Heart left ventricle (tissue), 16 donors: ENCODE data around the gene TBKBP1. TPM values are rescaled to one million over a fixed set of nuclear protein-coding genes. Genes with fewer than 3 reads are reported as not detected.

ENCODE experiments used
- ATAC-seq, 4 donors: fragments of 200-7000 bp; cut with Tn5 transposase; one replicate each; pipeline ENCODE4 v1.9.1; 2020 to 2022; ENCODE audit warnings: moderate library complexity in 4 of 4, mild to moderate bottlenecking in 3 of 4, moderate number of reproducible peaks in 1 of 4
- DNase-seq, 5 donors: peaks; one replicate each; pipeline ENCODE4 v3.0.0-alpha.2; 2020
- H3K27ac ChIP-seq, 12 donors: fragments of 200-600 bp; sonication (generic) in 4 of 12; one replicate each; pipeline versions ENCODE4 v1.5.0 to v1.8.0; 2016 to 2022; ENCODE audit warnings: mild to moderate bottlenecking in 2 of 12
- H3K27me3 ChIP-seq, 9 donors: fragments of 200-600 bp; sonication (generic) in 2 of 9; one replicate each; pipeline versions ENCODE4 v1.5.1 to v1.8.0; 2016 to 2022; ENCODE audit warnings: mild to moderate bottlenecking in 3 of 9
- H3K36me3 ChIP-seq, 9 donors: fragments of 200-600 bp; sonication (generic) in 2 of 9; one replicate each; pipeline versions ENCODE4 v1.5.0 to v1.8.0; 2018 to 2022; ENCODE audit warnings: mild to moderate bottlenecking in 2 of 9
- H3K4me1 ChIP-seq, 12 donors: fragments of 200-600 bp; sonication (generic) in 4 of 12; one replicate each; pipeline versions ENCODE4 v1.5.0 to v1.8.0; 2016 to 2022; ENCODE audit warnings: mild to moderate bottlenecking in 3 of 12
- H3K4me3 ChIP-seq, 12 donors: fragments of 200-600 bp; sonication (generic) in 4 of 12; one replicate each; pipeline versions ENCODE4 v1.5.0 to v1.8.0; 2017 to 2022; ENCODE audit warnings: mild to moderate bottlenecking in 9 of 12, moderate library complexity in 4 of 12
- H3K9me3 ChIP-seq, 12 donors: fragments of 200-600 bp; sonication (generic) in 4 of 12; one replicate each; pipeline versions ENCODE4 v1.5.0 to v1.8.0; 2016 to 2022; ENCODE audit warnings: mild to moderate bottlenecking in 1 of 12
- POLR2A ChIP-seq, 2 donors: fragments of 450-650 bp; IDR thresholded peaks; one replicate each; pipeline ENCODE4 v1.6.1; 2017; ENCODE audit warnings: antibody characterized with exemption in 2 of 2, mild to moderate bottlenecking in 2 of 2, moderate library complexity in 2 of 2
- WGBS, 4 donors: extraction: QIAGEN DNeasy Blood & Tissue Kit in 2 of 4; methylation state at CpG; one replicate each; pipeline versions ENCODE4 v1.1.5 to v1.1.7; 2013 to 2018; 5-methylcytosine and 5-hydroxymethylcytosine counted together
- intact Hi-C, 10 donors: fragments of 100-400 bp; cut with DNase I; formaldehyde crosslinking; loops; one replicate each; pipeline versions ENCODE4 v1.11.1 to v1.14.2; 2022
- polyA plus RNA-seq, 2 donors: library from polyadenylated mRNA; stranded (reverse); fragments of 200-250 nt; gene quantifications; one replicate each; pipeline ENCODE4 v1.2.3, GENCODE V29; 2013
- total RNA-seq, 9 donors: library from RNA; depleted of rRNA in 2 of 9; stranded (reverse); fragments of >200 nt in 2 of 9; fragmentation: NEBNext Ultra II Directional in 3 of 9; extraction: Animal tissue kit (Norgen Biotek cat#: 25700) in 3 of 9; gene quantifications; one replicate each; pipeline versions ENCODE4 v1.1.0 to v1.2.4, GENCODE V29; 2016 to 2023
- TF ChIP-seq, protein P1 (sequence below), 12 donors: fragments of 200-600 bp; sonication (generic) in 4 of 12; IDR thresholded peaks; one replicate each; pipeline versions ENCODE4 v1.5.0 to v1.8.0; 2018 to 2022; ENCODE audit warnings: antibody characterized with exemption in 12 of 12, mild to moderate bottlenecking in 5 of 12
- donor health status: ischemic (EF 13 %, LVEDD 7.1; RV severe dilation, severe dysfunction).
- donor health status: healthy with polysubstance abuse.
- donor health status: DM: no; HTN: yes; CAD: no.
- donor health status: DM: no; HTN: no; CAD: no.
- donor health status: ischemic (EF 25% LVEDD 6.9; RV normal size, moderate dysfunction).
- donor health status: ischemic (EF 25% LVEDD 5.7; RV mildly dilated, moderate dysfunction).
- donor health status: healthy.
- donor health status: DM: yes; HTN: yes; CAD: no.
- donor health status: ischemic (EF 35%, LVEDD 5.7; RV mildly dilated, moderate dysfunction).
- donor health status: nonischemic (EF 11% LVEDD 7.7; RV severe dilation, severe dysfunction).
- donor health status: DM: yes; HTN: yes; CAD: no.
- donor health status: PGD.
- donor health status: ischemic (EF 29% LVEDD 5.4; RV normal size, mild dysfunction).
- donor health status: nonischemic (EF 23%, LVEDD 6.1; RV moderate dilation, normal function).

Gene TBKBP1
- total and polyA plus RNA-seq, 11 donors: 11.3 to 24.8 (median 13.4) TPM

DNA sequence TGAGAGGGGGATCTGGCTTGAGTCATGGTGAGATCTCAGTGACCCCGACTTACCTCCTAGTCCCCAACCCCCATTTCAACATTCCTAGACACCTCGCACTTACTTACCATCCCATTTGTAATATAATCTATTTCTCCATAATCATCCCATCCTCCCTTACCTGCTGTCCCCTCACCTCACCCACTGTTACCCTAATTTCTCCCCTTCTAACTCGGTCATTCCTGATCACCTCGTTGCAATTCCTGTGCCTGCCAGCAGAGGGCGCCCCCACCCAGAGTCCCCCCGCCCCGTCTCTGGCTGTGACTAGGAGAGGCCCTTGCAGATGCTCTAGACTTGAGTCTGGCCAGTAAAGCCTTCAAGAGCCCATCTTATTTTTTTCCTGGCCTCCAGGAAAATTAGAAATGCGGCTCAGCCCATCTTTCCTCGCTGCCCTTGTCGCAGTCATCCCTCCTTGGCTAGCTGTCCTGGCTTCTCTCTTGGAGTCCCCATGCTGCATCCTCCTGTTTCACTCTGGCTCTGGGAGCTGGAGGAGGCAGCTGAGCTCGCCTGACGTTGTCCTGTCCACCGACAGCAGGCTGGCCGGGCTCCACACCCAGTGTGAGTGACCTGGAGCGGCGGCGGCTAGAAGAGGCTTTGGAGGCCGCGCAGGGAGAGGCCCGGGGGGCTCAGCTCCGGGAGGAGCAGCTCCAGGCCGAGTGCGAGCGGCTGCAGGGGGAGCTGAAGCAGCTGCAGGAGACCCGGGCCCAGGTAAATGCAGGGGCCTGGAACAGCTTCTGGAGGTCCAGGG, 5.0 kb downstream of the TBKBP1 start:
- Histone ChIP-seq H3K27ac (peak overlapping the region in 1 of 12 donors; percentile 13), H3K4me1 (peaks cover 0 to 47% (median 14%) of the 10 kb centered on the region in 12 donors), H3K27me3 (no peaks in the 10 kb centered on the region), H3K4me3 (no peak overlapping the region), H3K9me3 (no peaks in the 10 kb centered on the region), H3K36me3 (peaks cover 0 to 38% (median 15%) of the 10 kb centered on the region in 9 donors)
- ATAC-seq (no peak), DNase-seq (peak in 3 of 5 donors; percentile 45 to 88 (median 52))
- TF ChIP-seq POLR2A (IDR thresholded peaks at IDR 0.05): no peak
- TF ChIP-seq, protein P1, sequence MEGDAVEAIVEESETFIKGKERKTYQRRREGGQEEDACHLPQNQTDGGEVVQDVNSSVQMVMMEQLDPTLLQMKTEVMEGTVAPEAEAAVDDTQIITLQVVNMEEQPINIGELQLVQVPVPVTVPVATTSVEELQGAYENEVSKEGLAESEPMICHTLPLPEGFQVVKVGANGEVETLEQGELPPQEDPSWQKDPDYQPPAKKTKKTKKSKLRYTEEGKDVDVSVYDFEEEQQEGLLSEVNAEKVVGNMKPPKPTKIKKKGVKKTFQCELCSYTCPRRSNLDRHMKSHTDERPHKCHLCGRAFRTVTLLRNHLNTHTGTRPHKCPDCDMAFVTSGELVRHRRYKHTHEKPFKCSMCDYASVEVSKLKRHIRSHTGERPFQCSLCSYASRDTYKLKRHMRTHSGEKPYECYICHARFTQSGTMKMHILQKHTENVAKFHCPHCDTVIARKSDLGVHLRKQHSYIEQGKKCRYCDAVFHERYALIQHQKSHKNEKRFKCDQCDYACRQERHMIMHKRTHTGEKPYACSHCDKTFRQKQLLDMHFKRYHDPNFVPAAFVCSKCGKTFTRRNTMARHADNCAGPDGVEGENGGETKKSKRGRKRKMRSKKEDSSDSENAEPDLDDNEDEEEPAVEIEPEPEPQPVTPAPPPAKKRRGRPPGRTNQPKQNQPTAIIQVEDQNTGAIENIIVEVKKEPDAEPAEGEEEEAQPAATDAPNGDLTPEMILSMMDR (IDR thresholded peaks at IDR 0.05): peak; percentile 89 to 98 (median 96)
- intact Hi-C loops: loop anchor here in 6 of 10 donors (5.0 to 10.0 kb wide), 7 partner anchors 37 to 196 kb away; partner anchors contain the start of gene SP2 (in 1 of the 6)
- WGBS, 4 donors: 62 to 67% (median 64%) methylated on average over 24 to 25 of the region's 25 CpGs

DNA sequence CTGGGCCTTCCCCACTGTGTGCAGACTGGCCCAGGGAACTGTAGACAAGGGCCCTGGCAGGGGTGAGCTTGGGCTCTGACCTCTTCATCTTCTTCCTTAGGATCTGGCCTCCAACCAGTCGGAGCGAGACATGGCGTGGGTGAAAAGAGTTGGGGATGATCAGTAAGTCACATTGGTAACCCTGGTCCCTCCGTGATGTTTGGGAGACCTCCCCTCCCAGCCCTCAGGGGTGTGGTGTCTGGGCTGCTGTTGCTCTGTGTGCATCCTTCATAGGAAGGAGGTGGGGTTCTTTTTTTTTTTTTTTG, 5.5 kb downstream of the TBKBP1 start:
- intact Hi-C loops: loop anchor here in 6 of 10 donors (5.0 to 10.0 kb wide), 7 partner anchors 37 to 195 kb away; partner anchors contain the start of gene SP2 (in 1 of the 6)
- peaks cover 0 to 38% (median 15%) of the 10 kb centered on the region in 9 donors for H3K36me3 ChIP-seq
- no peaks in the 10 kb centered on the region for H3K27me3 ChIP-seq
- DNase-seq (peak in 1 of 5 donors; percentile 61), ATAC-seq (no peak)
- H3K27ac ChIP-seq: peak overlapping the region in 1 of 12 donors; percentile 13
- H3K4me1 ChIP-seq: peaks cover 0 to 53% (median 14%) of the 10 kb centered on the region in 12 donors
- WGBS, 4 donors: 88 to 97% (median 94%) methylated on average over 4 of the region's 4 CpGs
- no peak for TF ChIP-seq POLR2A (IDR thresholded peaks at IDR 0.05)
- TF ChIP-seq, protein P1 (IDR thresholded peaks at IDR 0.05): no peak
- H3K4me3 ChIP-seq: no peak overlapping the region
- H3K9me3 ChIP-seq: no peaks in the 10 kb centered on the region

DNA sequence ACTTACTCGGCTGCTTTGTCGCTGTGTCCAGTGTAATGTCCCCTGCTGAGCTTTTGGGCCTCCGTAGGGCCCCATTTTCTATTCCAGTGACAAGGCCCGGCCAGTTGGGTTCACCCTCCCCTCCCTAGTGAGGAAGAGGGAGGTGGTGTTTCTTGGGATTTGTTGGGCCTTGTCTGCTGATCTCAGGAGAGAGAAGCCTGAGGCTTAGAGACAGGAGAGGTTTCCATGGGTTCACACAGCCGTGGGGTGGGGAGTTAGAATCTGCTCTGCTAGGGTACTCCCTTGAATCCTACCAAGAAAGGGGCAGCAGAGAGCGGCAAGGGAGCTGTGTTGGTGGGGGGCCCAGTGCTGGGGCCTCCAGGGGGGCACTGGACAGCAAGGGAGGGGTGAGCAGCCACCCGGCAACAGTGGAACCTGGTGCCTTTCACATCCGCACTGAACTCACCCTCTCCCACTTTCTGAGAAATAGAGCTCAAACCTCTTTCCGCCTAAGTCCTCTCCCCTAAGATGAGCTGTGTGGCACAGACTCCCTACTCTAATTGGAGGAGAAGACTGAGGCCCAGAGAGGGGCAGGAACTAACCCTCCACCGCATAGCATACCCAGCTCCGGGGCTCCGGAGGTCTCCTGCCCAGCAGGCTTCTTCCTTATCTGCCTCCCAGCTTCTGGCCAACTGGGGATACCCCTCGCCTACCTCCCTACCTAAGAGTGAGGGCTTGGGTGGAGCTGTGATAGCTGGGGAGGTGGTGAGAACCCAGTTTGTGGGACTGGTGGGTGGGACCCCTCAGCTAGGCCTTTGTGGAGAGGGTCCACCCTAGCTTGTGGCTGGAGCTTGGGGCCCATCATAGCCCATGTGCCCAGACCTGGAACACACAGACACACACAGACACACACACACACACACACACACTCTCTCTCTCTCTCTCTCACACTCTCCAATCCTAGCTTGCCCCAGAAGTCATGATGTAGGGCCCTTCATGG, 6.8 kb downstream of the TBKBP1 start:
- Histone ChIP-seq H3K9me3 (no peaks in the 10 kb centered on the region), H3K4me3 (peak overlapping the region in 1 of 12 donors; percentile 36), H3K4me1 (peaks cover 0 to 56% (median 9%) of the 10 kb centered on the region in 12 donors), H3K27ac (peak overlapping the region in 1 of 12 donors; percentile 71), H3K36me3 (peaks cover 0 to 39% (median 15%) of the 10 kb centered on the region in 9 donors), H3K27me3 (no peaks in the 10 kb centered on the region)
- TF ChIP-seq, protein P1 (IDR thresholded peaks at IDR 0.05): no peak
- no peak for TF ChIP-seq POLR2A (IDR thresholded peaks at IDR 0.05)
- peak in 1 of 5 donors; percentile 48 for DNase-seq
- intact Hi-C loops: loop anchor here in 2 of 10 donors (10.0 kb wide), 2 partner anchors 84 to 94 kb away; no protein-coding TSS in a partner anchor
- 84 to 92% (median 89%) methylated on average over 12 to 13 of the region's 13 CpGs for WGBS, 4 donors
- ATAC-seq: no peak
